ENCODE results near the gene NAA35.
A peak's percentile ranks its signal among the peaks of the same experiment; 100 is the strongest.
"Not testable (repeated sequence)": the region's sequence is repeated elsewhere in the genome, so short reads cannot be mapped to it uniquely, and the experiment has no call there.

NAA35 gene

DNA sequence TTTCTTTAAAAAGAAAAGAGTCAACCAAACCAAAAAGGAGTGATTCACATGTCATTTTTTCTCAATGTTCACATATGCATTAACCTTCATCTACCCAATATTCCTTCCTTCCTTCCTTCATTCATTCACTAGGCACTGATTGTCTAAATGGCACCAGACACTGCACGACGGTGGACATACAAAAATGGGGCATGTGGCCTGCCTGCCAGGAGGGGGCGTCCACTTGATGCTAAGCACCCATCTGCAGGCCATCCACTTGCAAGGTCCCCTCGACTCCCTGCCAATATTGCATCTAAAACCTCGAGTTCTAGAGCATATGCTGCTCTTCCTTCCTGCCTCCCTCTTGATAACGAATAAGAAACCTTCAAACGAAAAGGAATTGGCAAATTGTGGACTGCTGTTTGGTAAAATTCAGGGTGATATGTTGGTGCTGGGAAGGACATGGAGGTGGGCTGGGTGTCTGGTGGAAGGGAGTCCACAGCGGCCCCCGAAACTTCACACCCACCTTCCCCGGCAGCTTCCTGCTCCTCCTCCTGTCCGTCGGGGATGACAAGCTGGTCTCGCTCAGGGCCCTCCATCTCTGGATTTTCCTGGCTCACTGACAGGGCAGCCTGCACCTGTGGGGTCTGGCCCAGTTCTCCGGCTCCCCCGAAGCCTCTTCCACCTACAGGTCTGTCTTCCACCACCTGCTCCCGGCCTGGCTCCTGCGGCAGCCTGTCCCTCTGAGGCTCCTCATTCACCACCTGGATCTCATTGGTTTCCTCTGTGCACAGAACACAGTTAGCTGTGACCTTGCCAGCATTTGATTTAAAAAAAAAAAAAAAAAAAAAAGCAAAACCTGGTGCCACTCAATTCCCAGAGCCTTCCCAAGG, 94.2 kb downstream of the NAA35 start:
- DNase-seq (ENCODE audit: low spot score) = peak; percentile 26

DNA sequence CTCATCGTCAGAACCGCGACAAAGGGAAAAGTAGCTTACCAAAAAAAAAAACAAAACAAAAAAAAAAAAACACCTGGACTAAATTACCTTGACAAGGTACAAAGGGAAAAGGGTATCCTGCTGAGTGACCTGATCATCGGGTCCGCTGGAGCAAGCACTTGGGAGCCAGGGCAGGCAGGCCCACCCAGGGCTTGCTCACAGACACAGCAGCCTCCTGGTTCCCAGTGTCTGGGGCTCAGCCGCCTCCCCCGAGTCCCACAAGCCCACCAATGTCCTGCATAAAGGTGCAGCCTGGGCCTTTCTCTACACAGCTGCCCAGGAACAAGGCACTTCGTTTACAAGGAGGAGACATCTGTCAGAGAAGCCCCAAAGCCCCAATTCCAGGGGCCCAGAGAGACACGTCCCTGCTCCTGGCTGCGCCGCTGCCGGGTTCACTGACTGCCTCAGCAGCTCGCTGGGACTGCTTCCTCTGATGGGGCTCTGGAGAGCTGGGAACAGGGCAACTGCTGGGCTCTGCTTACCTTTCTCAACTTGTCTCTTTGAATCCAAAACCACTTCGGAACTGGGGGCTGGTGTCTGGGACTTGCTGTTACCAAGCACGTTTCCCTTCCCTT, 95.0 kb downstream of the NAA35 start:
- no peak for DNase-seq (ENCODE audit: low spot score)

DNA sequence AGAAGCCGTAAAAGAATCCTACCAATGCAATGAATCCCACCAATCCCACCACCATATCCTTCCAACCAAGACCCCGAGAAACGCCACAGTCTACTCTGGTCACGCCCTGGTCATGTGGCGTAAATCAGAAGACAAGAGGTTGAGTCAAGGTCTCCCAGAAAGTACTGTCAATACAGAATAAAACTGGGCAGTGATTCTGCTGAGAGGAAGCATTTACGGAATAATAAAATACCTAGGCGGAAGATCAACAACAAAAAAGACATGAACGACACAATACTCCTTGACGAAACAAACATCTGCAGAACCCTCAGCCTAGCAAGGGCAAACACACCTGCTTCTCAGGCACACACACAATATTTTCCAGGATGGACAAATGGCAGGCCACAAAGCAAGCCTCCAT, 95.6 kb downstream of the NAA35 start:
- no peak for DNase-seq (ENCODE audit: low spot score)

DNA sequence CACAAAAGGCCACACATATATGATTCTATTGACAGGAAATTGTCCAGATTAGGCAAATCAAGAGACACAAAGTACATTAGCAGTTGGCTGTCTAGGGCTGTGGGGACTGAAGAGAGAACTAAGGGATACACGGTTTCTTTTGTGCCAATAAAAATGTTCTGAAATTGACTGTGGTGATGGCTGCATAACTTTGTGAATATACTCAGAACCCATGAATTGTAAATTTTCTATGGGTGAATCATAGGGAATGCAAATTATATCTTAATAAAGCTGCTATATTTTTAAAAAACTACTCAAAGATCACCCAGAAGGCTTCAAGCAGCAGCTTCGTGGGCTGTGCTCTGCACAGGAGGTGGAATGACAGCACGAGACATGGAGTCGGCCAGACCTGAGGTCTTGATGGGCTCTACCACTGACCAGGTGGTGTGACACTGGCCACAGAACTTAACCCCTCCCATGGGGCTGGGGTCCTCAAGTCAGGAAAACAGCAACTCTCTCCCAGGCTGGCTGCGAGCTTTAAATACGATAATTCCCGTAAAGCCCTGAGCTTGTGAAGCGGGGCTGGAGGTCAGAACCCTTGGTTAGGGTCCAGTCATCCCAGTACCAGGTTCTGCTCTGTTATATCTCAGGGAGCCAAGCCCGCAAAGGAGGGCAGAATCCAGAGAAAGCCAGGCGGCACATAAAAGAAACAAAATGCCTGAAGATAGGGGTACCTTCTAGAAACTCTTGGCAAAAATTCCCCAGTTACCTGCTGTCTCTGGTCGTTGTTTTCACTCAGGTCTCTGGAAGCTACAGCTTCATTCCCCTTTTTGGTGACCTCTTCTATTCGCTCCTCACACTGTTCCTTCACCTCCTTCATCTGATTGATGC, 99.3 kb downstream of the NAA35 start:
- DNase-seq (ENCODE audit: low spot score) = no peak

DNA sequence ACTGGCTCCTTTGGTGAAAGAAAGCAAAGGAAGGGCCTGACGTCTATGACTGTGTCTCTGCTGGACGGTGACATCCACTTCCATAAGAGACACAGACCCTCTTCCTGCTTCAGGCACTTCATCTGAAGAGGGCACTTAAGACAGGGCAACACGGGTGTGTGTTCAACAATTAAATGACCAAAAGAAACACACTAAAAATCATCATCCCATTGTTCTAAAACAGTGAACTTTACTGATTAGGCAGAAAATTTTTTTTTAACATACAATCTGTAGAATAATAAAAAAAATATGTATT, 99.9 kb downstream of the NAA35 start:
- no peak for DNase-seq (ENCODE audit: low spot score)

DNA sequence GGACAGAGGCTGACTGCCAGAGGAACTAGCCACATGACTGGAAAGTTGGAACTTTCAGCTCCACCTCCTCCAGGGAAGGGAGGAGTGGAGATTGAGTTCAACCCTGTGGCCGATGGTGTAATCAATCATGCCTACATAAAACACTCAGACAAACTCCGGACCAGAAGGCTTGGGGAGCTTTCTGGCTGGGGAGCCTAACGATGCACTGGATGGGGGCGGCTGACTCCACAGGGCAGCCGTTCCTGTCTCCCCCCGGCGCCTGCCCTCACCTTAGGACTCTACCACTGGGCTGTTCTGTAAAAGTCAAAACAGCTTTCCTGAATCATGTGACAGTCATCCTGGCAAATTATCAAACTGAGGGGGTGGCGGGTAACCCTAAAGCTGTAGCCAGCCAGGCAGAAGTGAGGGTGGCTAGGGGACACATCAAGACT, 100.4 kb downstream of the NAA35 start:
- no peak for DNase-seq (ENCODE audit: low spot score)

DNA sequence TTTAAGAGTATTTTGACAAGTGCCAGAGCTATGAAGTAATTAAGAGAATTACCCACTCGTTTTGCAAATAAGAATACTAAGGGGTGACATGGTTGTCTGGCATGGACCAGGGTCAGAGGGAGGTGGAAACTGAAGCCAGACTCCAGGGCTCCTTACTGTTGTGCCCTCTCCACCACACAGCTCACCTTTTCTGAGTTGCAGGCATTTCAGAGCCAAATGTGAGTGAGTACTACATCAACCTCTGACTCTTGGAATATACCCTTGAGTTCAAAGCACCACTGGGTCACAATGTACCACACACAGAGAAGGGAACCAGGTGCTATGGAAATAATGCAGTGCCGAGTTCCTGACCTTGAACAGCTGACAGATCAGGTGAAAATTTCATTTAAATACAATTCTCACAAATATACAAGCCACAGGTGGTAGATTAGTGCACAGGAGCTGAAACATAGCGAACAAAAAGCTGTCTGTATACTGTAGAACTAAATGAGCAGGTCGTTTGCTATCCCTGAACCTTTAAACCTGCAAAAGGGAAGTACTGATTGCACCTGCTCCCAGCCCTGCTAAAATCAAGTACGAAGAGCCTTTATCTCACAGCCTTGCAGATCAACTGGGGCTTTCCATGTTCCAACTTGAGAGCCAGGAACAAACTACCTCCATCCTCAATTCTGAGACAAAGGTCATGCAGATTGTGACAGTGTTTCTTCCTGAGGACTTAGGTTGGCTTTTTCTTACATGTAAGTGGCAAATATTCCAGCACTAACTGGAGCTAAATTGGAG, 101.4 kb downstream of the NAA35 start:
- DNase-seq (ENCODE audit: low spot score) = no peak

DNA sequence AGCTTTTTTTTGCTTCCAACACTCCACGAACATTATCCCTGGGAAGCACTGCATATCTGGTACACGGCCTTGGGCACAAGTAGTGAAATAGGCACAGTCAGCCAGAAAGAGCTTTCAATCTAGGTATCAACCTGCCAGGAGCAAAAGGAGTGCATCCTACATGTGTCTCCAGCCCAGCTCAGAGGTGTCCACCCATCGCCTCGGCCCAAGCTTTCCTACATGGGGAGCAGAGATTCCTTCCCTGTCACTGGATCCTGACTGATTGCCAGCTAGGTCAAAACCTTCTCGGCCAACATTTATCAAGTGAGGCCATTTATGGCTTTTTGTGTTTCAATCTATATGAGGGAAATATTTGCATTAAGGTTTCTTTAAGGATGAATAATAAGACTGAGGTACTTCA, 102.6 kb downstream of the NAA35 start:
- DNase-seq (ENCODE audit: low spot score) = no peak

DNA sequence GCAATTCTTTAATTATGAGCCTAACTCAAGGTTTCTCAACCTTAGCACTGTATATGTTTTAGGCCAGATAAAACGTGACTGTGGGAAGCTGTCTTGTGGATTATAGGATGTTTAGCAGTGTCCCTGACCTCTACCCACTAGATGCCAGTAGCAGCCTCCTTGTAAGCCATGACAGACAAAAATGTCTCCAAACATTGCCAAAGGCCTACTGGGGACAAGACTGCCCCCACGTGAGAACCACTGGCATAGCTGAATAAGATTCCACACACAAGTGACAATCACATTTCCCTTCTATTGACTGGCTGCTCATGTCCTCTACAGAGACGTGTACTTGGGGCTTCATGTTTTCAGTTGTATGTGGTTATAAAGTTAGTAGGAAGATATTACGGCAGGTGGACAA, 103.1 kb downstream of the NAA35 start:
- no peak for DNase-seq (ENCODE audit: low spot score)

DNA sequence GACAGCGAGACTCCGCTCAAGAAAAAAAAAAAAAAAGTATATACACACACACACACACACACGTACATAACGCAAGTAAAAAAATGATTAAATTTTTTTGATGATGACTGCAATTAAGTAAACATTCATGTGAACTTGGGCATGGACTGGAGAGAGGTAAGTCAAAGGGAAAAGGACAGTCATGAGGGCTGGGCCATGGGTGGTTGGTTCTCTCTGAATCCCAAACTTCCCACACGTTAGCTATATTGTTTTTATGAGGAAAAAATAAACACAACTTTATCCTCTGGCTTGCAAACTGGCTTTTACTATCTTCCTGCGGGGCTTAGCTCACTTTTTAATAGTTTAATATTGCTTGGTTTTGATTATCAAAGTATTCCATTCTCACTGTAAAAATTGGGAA, 104.7 kb downstream of the NAA35 start:
- DNase-seq (ENCODE audit: low spot score) = no peak

DNA sequence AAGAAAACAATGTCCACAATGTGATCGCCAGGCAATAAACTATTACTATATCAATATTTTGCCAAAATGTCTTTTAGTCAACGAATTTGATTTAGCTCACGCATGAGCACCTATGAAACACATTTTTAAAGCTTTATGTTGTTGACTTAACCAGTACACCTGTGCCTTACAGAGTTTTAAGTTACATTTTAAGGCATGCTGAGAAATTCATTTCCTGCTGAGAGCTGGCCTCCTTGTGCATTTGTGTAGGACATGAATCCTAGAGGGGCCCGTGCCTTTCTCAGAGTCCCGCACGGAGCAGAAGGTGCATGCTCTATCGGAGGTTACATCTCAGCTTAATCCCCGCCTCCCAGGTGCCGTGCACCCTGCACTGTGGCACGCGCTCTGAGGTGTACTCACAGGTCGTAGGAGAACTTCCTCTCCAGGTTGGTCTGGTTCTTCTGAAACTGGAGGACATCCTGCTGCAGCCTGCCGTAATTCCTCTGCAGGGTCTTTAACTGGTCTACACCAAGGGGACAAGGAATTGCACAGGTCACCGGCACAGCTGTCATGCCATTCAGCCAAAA, 105.2 kb downstream of the NAA35 start:
- DNase-seq (ENCODE audit: low spot score) = no peak

DNA sequence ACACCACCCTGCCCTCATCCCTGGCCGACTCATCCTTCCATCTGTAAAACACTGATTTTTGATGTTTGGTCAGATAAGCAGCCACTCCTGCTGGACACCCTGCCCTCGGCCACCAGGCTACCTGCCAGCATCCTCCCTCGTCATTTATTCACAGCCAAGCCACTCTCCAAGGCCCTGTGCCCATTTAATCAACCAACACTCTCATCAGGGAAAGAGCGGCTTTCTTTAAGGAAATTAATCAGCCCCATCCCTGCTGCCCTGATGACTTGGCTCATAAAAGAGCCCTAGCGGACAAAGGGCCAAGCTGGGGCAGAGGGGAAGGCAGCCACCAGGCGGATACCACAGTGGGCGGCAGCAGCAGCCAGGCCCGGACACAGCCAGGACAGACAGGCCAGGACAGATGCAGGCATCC, 106.0 kb downstream of the NAA35 start:
- no peak for DNase-seq (ENCODE audit: low spot score)

DNA sequence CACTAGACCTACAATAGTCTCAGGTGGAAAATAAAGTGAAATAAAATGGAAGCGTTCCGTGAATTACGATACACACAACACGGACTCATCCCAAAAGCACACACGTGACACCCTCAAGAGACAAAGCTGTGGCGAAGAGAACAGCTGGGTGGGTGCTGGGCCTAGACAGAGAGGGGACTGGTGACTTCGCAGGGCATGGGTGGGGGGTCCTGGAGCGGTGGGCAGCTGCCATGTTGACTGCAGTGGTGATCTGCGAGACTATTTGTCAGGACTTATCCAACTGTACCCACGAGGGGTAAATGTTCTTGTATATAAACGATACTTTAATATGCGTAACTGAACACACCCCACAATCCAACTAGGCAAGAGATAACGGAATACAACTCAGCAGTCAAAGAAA, 106.4 kb downstream of the NAA35 start:
- DNase-seq (ENCODE audit: low spot score) = no peak

DNA sequence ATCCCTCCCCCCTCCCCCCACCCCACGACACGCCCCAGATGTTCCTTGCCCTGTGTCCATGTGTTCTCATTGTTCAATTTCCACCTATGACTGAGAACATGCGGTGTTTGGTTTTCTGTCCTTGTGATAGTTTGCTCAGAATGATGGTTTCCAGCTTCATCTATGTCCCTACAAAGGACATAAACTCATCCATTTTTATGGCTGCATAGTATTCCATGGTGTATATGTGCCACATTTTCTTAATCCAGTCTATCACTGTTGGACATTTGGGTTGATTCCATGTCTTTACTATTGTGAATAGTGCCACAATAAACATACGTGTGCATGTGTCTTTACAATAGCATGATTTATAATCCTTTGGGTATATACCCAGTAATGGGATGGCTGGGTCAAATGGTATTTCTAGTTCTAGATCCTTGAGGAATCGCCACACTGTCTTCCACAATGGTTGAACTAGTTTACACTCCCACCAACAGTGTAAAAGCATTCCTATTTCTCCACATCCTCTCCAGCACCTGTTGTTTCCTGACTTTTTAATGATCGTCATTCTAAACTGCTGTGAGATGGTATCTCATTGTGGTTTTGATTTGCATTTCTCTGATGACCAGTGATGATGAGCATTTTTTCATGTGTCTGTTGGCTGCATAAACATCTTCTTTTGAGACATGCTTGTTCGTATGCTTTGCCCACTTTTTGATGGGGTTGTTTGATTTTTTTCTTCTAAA, 107.2 kb downstream of the NAA35 start:
- not testable (repeated sequence) for DNase-seq (ENCODE audit: low spot score)

DNA sequence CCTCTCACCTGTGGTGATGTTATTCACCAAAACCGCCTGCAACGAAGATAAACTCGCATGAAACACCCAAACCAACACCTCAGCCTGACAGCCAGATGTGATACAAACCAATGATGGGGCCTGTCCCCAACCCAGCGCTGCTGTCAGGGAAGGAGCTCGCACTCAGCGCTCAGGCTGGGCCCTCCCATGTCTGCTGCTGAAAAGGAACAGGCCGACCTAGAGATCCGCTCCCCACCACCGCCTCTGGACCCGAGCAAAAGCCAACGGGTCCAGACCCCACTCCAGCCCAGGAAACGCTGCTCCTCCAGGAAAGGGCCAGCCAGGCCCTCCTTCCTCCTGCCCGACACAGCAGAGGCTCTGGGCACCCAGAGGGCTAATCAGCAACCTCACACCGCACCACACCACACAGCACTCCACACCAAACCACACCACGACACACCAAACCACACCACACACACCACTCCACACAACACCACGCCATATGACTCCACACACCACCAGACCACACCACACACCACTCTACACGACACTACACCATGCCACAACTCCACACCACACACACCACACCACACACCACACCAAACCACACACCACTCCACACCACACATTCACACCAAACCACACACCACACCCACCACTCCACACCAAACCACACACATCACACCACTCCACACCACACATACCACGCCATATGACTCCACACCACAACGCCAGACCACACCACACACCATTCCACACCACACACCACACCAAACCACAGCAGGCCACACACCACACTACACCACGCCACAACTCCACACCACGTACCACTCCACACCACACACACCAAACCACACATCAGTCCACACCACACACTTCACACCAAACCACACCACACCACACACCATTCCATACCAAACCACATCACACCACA, 111.9 kb downstream of the NAA35 start:
- DNase-seq (ENCODE audit: low spot score) = no peak

DNA sequence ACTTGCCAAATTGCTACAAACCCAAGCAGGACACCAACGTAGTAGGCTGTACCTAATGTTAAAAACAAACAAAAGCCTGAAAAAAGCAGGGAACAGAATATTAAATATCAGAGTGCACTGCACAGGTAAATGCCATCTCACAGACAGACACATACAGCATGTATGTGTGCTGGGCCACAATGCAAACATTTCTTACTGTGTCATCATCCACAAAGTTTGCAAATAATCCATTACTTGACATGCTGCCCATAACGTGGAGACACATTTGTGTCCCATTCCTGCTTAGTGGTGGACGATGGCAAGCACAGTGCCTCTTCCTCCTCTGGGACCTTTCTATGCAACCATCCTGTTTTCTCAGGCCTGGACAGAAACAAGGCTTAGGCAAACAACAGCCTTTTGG, 113.7 kb downstream of the NAA35 start:
- no peak for DNase-seq (ENCODE audit: low spot score)

DNA sequence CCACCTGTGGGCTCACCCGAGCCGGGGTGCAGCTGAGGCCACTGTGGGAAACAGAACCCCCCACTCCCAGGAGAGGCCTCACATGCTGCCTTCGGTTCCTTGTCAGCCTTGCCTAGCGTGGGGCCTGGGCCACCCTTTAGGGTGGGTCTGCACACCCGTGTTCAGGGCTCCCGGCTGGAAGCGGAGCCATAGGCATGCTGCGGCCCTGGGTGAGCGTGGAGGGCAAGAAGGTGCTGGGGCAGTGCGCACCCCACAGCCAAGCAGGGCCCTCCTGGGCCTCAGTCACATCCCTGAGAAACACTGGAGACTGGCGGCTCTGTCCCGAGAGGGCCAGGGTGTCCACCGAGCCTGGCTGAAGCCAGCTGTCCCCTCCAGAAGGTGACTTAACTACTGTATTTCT, 116.5 kb downstream of the NAA35 start:
- DNase-seq (ENCODE audit: low spot score) = no peak

DNA sequence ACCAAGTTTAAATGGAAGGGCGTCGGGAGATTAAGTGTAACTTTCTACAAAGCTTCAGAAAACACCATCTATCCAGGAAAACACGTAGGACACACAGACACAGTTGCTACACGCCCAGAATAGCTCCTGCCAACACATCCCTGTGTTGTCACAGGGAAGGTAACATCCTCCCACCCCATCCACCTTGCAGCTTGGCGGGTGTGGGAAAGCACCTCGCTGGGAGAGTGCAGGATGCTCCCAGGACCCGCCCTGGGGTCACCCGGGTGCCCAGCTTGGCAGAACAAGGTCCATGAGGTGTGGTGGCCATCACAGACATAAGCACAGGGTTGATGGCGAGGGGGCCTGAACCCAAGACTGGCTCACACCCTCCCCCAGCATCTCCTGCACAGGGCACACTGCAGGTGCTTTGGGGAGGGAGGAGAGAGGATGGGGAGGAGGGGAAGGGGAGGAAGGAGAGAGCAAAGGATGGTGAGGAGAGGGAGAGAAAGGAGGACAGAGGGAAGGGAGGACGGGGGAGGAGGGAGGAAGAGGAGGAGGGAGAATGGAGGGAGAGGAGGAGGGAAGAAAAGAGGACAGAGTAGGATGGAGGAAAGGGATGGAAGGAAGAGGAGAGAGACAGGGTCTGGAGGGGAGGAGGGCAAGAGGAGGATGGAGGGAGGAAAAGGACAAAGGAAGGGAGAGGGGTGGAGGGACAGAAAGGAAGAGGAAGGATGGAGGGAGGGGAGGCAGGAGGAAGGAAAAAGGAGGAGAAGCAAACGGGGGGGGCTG, 121.2 kb downstream of the NAA35 start:
- no peak for DNase-seq (ENCODE audit: low spot score)

All from kidney capillary endothelial cell (primary cell).